Left ventricle myocardium inferior (tissue), 1 donor: ENCODE results near the gene CAMK2D. TPM values are rescaled to one million over a fixed set of nuclear protein-coding genes. Genes with fewer than 3 reads are reported as not detected.
A peak's percentile ranks its signal among the peaks of the same experiment; 100 is the strongest.

Source experiments
- DNase-seq: peaks from one replicate; pipeline ENCODE4 v3.0.0-alpha.2; 2020
- H3K27ac ChIP-seq: fragments of 200-600 bp; replicated peaks from 2 replicates; pipeline ENCODE4 v1.8.0; 2021
- H3K27me3 ChIP-seq: fragments of 200-600 bp; 2 replicates; pipeline ENCODE4 v1.8.0; 2021; ENCODE audit warnings: low read depth
- H3K36me3 ChIP-seq: fragments of 200-600 bp; 2 replicates; pipeline ENCODE4 v1.8.0; 2021
- H3K4me1 ChIP-seq: fragments of 200-600 bp; 2 replicates; pipeline ENCODE4 v1.8.0; 2021
- H3K4me3 ChIP-seq: fragments of 200-600 bp; 2 replicates; pipeline ENCODE4 v1.8.0; 2021; ENCODE audit warnings: mild to moderate bottlenecking, moderate library complexity
- H3K9me3 ChIP-seq: fragments of 200-600 bp; replicated peaks from 2 replicates; pipeline ENCODE4 v1.8.0; 2021
- CTCF ChIP-seq: fragments of 200-600 bp; IDR thresholded peaks from 2 replicates; pipeline ENCODE4 v1.8.0; 2021; ENCODE audit warnings: antibody characterized with exemption, mild to moderate bottlenecking, borderline replicate concordance
- intact Hi-C: fragments of 100-400 bp; cut with micrococcal nuclease; formaldehyde crosslinking; loops from one replicate; pipeline ENCODE4 v1.11.0; 2022
- total RNA-seq: library from RNA; stranded (reverse); fragmentation: NEBNext Ultra II Directional; extraction: Animal tissue kit (Norgen Biotek cat#: 25700); gene quantifications from one replicate; pipeline ENCODE4 v1.2.1, GENCODE V29; 2021
- donor health status: DM: no; HTN: yes; CAD: no; lungs with severe emphysema.

Gene CAMK2D
- total RNA-seq, 1 donor from 2014 or later, result 223 TPM

GRCh38 chr4:113524096-113524495 is 237.4 kb downstream of the CAMK2D start:
- intact Hi-C loops, result no loop called here
- peaks cover 44% of the 10 kb centered on the region for H3K36me3 ChIP-seq
- no peak overlapping the region for H3K4me3 ChIP-seq

GRCh38 chr4:113522433-113522832 is 239.1 kb downstream of the CAMK2D start:
- no peak overlapping the region for H3K4me3 ChIP-seq
- no peaks in the 10 kb centered on the region for H3K27me3 ChIP-seq
- peaks cover 53% of the 10 kb centered on the region for H3K36me3 ChIP-seq
- no peak for DNase-seq
- no peak overlapping the region for H3K27ac ChIP-seq
- TF ChIP-seq CTCF, result no peak
- no peaks in the 10 kb centered on the region for H3K9me3 ChIP-seq
- no peaks in the 10 kb centered on the region for H3K4me1 ChIP-seq
- intact Hi-C loops, result no loop called here

More at GRCh38 chr4:113524096-113524495, 237.4 kb downstream of the CAMK2D start:
- Histone ChIP-seq H3K9me3 (no peaks in the 10 kb centered on the region), H3K4me1 (no peaks in the 10 kb centered on the region), H3K27ac (no peak overlapping the region), H3K27me3 (no peaks in the 10 kb centered on the region)
- DNase-seq, result no peak
- no peak for TF ChIP-seq CTCF

- TF ChIP-seq CTCF, result no peak
- no peaks in the 10 kb centered on the region for H3K9me3 ChIP-seq
- H3K36me3 ChIP-seq, result peaks cover 63% of the 10 kb centered on the region
- peaks cover 14% of the 10 kb centered on the region for H3K4me1 ChIP-seq
- peak overlapping the region; percentile 43 for H3K27ac ChIP-seq
- no peak overlapping the region for H3K4me3 ChIP-seq
- intact Hi-C loops, result no loop called here
- no peaks in the 10 kb centered on the region for H3K27me3 ChIP-seq
- DNase-seq, result no peak
Observed at GRCh38 chr4:113513382-113513781, 248.2 kb downstream of the CAMK2D start.

GRCh38 chr4:113512880-113513279 is 248.7 kb downstream of the CAMK2D start:
- Histone ChIP-seq H3K4me1 (peaks cover 14% of the 10 kb centered on the region), H3K27ac (peak overlapping the region; percentile 43), H3K27me3 (no peaks in the 10 kb centered on the region), H3K4me3 (no peak overlapping the region), H3K9me3 (no peaks in the 10 kb centered on the region), H3K36me3 (peaks cover 65% of the 10 kb centered on the region)
- TF ChIP-seq CTCF, result no peak
- intact Hi-C loops, result no loop called here
- no peak for DNase-seq

GRCh38 chr4:113511944-113512343 is 249.6 kb downstream of the CAMK2D start:
- intact Hi-C loops, result no loop called here
- H3K4me1 ChIP-seq, result peaks cover 16% of the 10 kb centered on the region
- no peak for DNase-seq
- H3K27me3 ChIP-seq, result no peaks in the 10 kb centered on the region
- H3K9me3 ChIP-seq, result no peaks in the 10 kb centered on the region
- peak overlapping the region; percentile 43 for H3K27ac ChIP-seq
- H3K4me3 ChIP-seq, result no peak overlapping the region
- H3K36me3 ChIP-seq, result peaks cover 64% of the 10 kb centered on the region
- TF ChIP-seq CTCF, result no peak

GRCh38 chr4:113509851-113510250 is 251.7 kb downstream of the CAMK2D start:
- Histone ChIP-seq H3K27ac (peak overlapping the region; percentile 28), H3K9me3 (no peaks in the 10 kb centered on the region), H3K4me1 (peaks cover 32% of the 10 kb centered on the region), H3K36me3 (peaks cover 55% of the 10 kb centered on the region), H3K27me3 (no peaks in the 10 kb centered on the region), H3K4me3 (no peak overlapping the region)
- no peak for DNase-seq
- intact Hi-C loops, result no loop called here
- TF ChIP-seq CTCF, result no peak
